ENCODE results near the gene RPN1. TPM values are rescaled to one million over a fixed set of nuclear protein-coding genes. Genes with fewer than 3 reads are reported as not detected.
"Not testable (repeated sequence)": the region's sequence is repeated elsewhere in the genome, so short reads cannot be mapped to it uniquely, and the experiment has no call there.

The RPN1 gene
- total and polyA plus RNA-seq, 2 of the 13 experiments (the other 11 are each of a cell fraction or from before 2014, with no cell fraction given): 290 to 342 TPM

GRCh38 chr3:128587391-128587790 lies 63.2 kb downstream of the RPN1 start:
- Histone ChIP-seq H3K4me2 (ENCODE audit: low read depth, low read length) (no peak overlapping the region), H3K27me3 (ENCODE audit: control insufficient read depth in 1 of 2, insufficient read depth in 2 of 2, low read length in 2 of 2) (peaks cover 3 to 36% of the 10 kb centered on the region in 2 experiments; a peak in 4 of 5 replicates), H3K9ac (ENCODE audit: insufficient read depth, low read depth, low read length) (no peak overlapping the region), H2AFZ (ENCODE audit: low read length) (no peak overlapping the region), H3K79me2 (ENCODE audit: insufficient read depth, low read length) (no peaks in the 10 kb centered on the region), H3K4me3 (replicated peaks in 1 of 3; ENCODE audit: insufficient read depth in 1 of 3, low read depth in 2 of 3, low read length in 3 of 3) (no peak overlapping the region), H4K20me1 (ENCODE audit: insufficient read depth, low read length) (no peaks in the 10 kb centered on the region), H3K4me1 (ENCODE audit: insufficient read depth, low read length) (peaks cover 18% of the 10 kb centered on the region), H3K9me3 (ENCODE audit: low read length) (no peaks in the 10 kb centered on the region), H3K27ac (ENCODE audit: extremely low read length, insufficient read depth, low read length) (no peak overlapping the region), H3K36me3 (replicated peaks in 1 of 2; ENCODE audit: control insufficient read depth in 1 of 2, insufficient read depth in 2 of 2, low read length in 2 of 2) (no peaks in the 10 kb centered on the region)
- intact Hi-C loops (cut with micrococcal nuclease; ENCODE audit: unreplicated experiment): loop anchor here (10.0 kb wide), 1 partner anchor 163 kb away; no protein-coding TSS in a partner anchor
- ATAC-seq (no peak), FAIRE-seq (no peak), DNase-seq (ENCODE audit: low spot score) (no peak)
- CTCF ChIA-PET (ENCODE audit: low intra/inter-chr PET ratio, low total read pairs): no interaction called here
- POLR2A ChIA-PET: no interaction called here
- WGBS (ENCODE audit: low lambda C conversion rate): 61% methylated on average over 2 of the region's 3 CpGs
- in situ Hi-C loops (cut with HindIII; ENCODE audit: extremely low pct_ligation_motif_present, low pct_unique_long_range_greater_than_20kb): no loop called here
- BruUV-seq (replicated peaks): no TSS peak
- no peak for TF ChIP-seq SRSF1 (optimal IDR thresholded peaks at IDR 0.05; ENCODE audit: low read depth, low read length)
- 0 out of 2 replicates have a peak, but pooled peaks have one; percentile 20 for TF ChIP-seq ZNF605 (CRISPR knock-in tag; IDR thresholded peaks at IDR 0.05)
- TF ChIP-seq KAT7 (CRISPR knock-in tag; IDR thresholded peaks at IDR 0.05; ENCODE audit: borderline replicate concordance): no peak

- DNase-seq (ENCODE audit: low spot score); H3K9me3 ChIP-seq (ENCODE audit: low read length); in situ Hi-C loops (cut with HindIII; ENCODE audit: extremely low pct_ligation_motif_present, low pct_unique_long_range_greater_than_20kb); H3K36me3 ChIP-seq (replicated peaks in 1 of 2; ENCODE audit: control insufficient read depth in 1 of 2, insufficient read depth in 2 of 2, low read length in 2 of 2); ATAC-seq; H4K20me1 ChIP-seq (ENCODE audit: insufficient read depth, low read length); CTCF ChIA-PET (ENCODE audit: low intra/inter-chr PET ratio, low total read pairs); H3K4me3 ChIP-seq (replicated peaks in 1 of 3; ENCODE audit: insufficient read depth in 1 of 3, low read depth in 2 of 3, low read length in 3 of 3); H2AFZ ChIP-seq (ENCODE audit: low read length); H3K9ac ChIP-seq (ENCODE audit: insufficient read depth, low read depth, low read length); H3K79me2 ChIP-seq (ENCODE audit: insufficient read depth, low read length); BruUV-seq (replicated peaks); H3K27ac ChIP-seq (ENCODE audit: extremely low read length, insufficient read depth, low read length); H3K4me2 ChIP-seq (ENCODE audit: low read depth, low read length); POLR2A ChIA-PET; FAIRE-seq: not testable (repeated sequence)
- peaks cover 14% of the 10 kb centered on the region for H3K4me1 ChIP-seq (ENCODE audit: insufficient read depth, low read length)
- intact Hi-C loops (cut with micrococcal nuclease; ENCODE audit: unreplicated experiment): loop anchor here (10.0 kb wide), 1 partner anchor 162 kb away; no protein-coding TSS in a partner anchor
- peaks cover 3 to 38% of the 10 kb centered on the region in 2 experiments; a peak in 4 of 5 replicates for H3K27me3 ChIP-seq (ENCODE audit: control insufficient read depth in 1 of 2, insufficient read depth in 2 of 2, low read length in 2 of 2)
- 58% methylated on average over 8 of the region's 8 CpGs for WGBS (ENCODE audit: low lambda C conversion rate)
These were observed 63.7 kb downstream of the RPN1 start for GRCh38 chr3:128586932-128587331.

GRCh38 chr3:128586391-128586790 lies 64.2 kb downstream of the RPN1 start:
- 52% methylated on average over 8 of the region's 9 CpGs for WGBS (ENCODE audit: low lambda C conversion rate)
- CTCF ChIA-PET (ENCODE audit: low intra/inter-chr PET ratio, low total read pairs); H3K9ac ChIP-seq (ENCODE audit: insufficient read depth, low read depth, low read length); in situ Hi-C loops (cut with HindIII; ENCODE audit: extremely low pct_ligation_motif_present, low pct_unique_long_range_greater_than_20kb); H3K36me3 ChIP-seq (replicated peaks in 1 of 2; ENCODE audit: control insufficient read depth in 1 of 2, insufficient read depth in 2 of 2, low read length in 2 of 2); H4K20me1 ChIP-seq (ENCODE audit: insufficient read depth, low read length); H3K4me2 ChIP-seq (ENCODE audit: low read depth, low read length); H3K4me1 ChIP-seq (ENCODE audit: insufficient read depth, low read length); POLR2A ChIA-PET; H3K79me2 ChIP-seq (ENCODE audit: insufficient read depth, low read length); ATAC-seq; H3K4me3 ChIP-seq (replicated peaks in 1 of 3; ENCODE audit: insufficient read depth in 1 of 3, low read depth in 2 of 3, low read length in 3 of 3); H3K9me3 ChIP-seq (ENCODE audit: low read length); DNase-seq (ENCODE audit: low spot score); BruUV-seq (replicated peaks); FAIRE-seq; H3K27ac ChIP-seq (ENCODE audit: extremely low read length, insufficient read depth, low read length); H2AFZ ChIP-seq (ENCODE audit: low read length): not testable (repeated sequence)
- H3K27me3 ChIP-seq (ENCODE audit: control insufficient read depth in 1 of 2, insufficient read depth in 2 of 2, low read length in 2 of 2): peaks cover 3 to 38% of the 10 kb centered on the region in 2 experiments; a peak in 4 of 5 replicates
- intact Hi-C loops (cut with micrococcal nuclease; ENCODE audit: unreplicated experiment): loop anchor here (10.0 kb wide), 1 partner anchor 162 kb away; no protein-coding TSS in a partner anchor

Data from HepG2 (cell line).